Gastrocnemius medialis (tissue), 4 donors: ENCODE data around the gene EPHB2. TPM values are rescaled to one million over a fixed set of nuclear protein-coding genes. Genes with fewer than 3 reads are reported as not detected.

Experiments used
- ATAC-seq, 2 donors: fragments of 150-250 bp; one replicate each; pipeline ENCODE4 v1.9.1; 2016
- DNase-seq, 2 donors: peaks; one replicate each; pipeline ENCODE4 v3.0.0-alpha.2; 2019
- H3K27ac ChIP-seq, 4 donors: fragments of 200-600 bp; sonication (generic); 1 replicate in 1 of 4; 2 replicates in 3 of 4; pipeline ENCODE4 v1.5.1; 2016 to 2018; ENCODE audit warnings: mild to moderate bottlenecking in 2 of 4, moderate library complexity in 1 of 4
- H3K27me3 ChIP-seq, 3 donors: fragments of 200-600 bp; sonication (generic) in 2 of 3; 1 replicate in 1 of 3; 2 replicates in 2 of 3; pipeline versions ENCODE4 v1.5.1 to v1.6.0; 2016 to 2019; ENCODE audit warnings: mild to moderate bottlenecking in 1 of 3, moderate library complexity in 1 of 3
- H3K36me3 ChIP-seq, 2 donors: fragments of 200-600 bp; sonication (generic) in 1 of 2; one replicate each; pipeline ENCODE4 v1.5.1; 2017 to 2018
- H3K4me1 ChIP-seq, 2 donors: fragments of 200-600 bp; sonication (generic) in 1 of 2; one replicate each; pipeline ENCODE4 v1.5.1; 2016 to 2017; ENCODE audit warnings: mild to moderate bottlenecking in 2 of 2
- H3K4me3 ChIP-seq, 4 donors: fragments of 200-600 bp; sonication (generic) in 3 of 4; 1 replicate in 1 of 4; 2 replicates in 3 of 4; pipeline ENCODE4 v1.5.1; 2016 to 2019; ENCODE audit warnings: mild to moderate bottlenecking in 2 of 4
- H3K9me3 ChIP-seq, 3 donors: fragments of 200-600 bp; sonication (generic) in 2 of 3; 1 replicate in 1 of 3; 2 replicates in 2 of 3; pipeline ENCODE4 v1.5.1; 2016 to 2019
- POLR2A ChIP-seq, 2 donors: fragments of 450-650 bp; IDR thresholded peaks; one replicate each; pipeline ENCODE4 v1.6.1; 2017; ENCODE audit warnings: antibody characterized with exemption in 2 of 2, mild to moderate bottlenecking in 2 of 2, moderate library complexity in 2 of 2
- in situ Hi-C, 4 donors: fragments of 200-750 bp; cut with MboI; loops; one replicate each; pipeline versions ENCODE4 v1.15.0 to v1.8.0; 2017; ENCODE audit warnings: low sequenced_read_pairs in 4 of 4
- intact Hi-C: fragments of 100-400 bp; cut with DNase I; formaldehyde crosslinking; loops from one replicate; pipeline ENCODE4 v1.15.1; 2023; ENCODE audit warnings: low total_unique reads
- total RNA-seq, 4 donors: library from RNA; depleted of rRNA; stranded (reverse); fragments of >200 nt; gene quantifications; one replicate each; pipeline versions ENCODE4 v1.1.0 to v1.2.3, GENCODE V29; 2016
- TF ChIP-seq, protein P1 (sequence below), 5 experiments: fragments of 450-650 bp in 3 of 5; fragments of 200-600 bp in 2 of 5; sonication (generic) in 2 of 5; IDR thresholded peaks in 4 of 5; conservative IDR thresholded peaks in 1 of 5; 1 replicate in 4 of 5; 2 replicates in 1 of 5; pipeline ENCODE4 v1.5.1; 2016 to 2019; ENCODE audit warnings: antibody characterized with exemption in 5 of 5, mild to moderate bottlenecking in 3 of 5, moderate library complexity in 3 of 5

Gene EPHB2
- total RNA-seq, 4 donors from 2014 or later: 0.07 to 0.58 (median 0.24) TPM; not detected in 1

DNA sequence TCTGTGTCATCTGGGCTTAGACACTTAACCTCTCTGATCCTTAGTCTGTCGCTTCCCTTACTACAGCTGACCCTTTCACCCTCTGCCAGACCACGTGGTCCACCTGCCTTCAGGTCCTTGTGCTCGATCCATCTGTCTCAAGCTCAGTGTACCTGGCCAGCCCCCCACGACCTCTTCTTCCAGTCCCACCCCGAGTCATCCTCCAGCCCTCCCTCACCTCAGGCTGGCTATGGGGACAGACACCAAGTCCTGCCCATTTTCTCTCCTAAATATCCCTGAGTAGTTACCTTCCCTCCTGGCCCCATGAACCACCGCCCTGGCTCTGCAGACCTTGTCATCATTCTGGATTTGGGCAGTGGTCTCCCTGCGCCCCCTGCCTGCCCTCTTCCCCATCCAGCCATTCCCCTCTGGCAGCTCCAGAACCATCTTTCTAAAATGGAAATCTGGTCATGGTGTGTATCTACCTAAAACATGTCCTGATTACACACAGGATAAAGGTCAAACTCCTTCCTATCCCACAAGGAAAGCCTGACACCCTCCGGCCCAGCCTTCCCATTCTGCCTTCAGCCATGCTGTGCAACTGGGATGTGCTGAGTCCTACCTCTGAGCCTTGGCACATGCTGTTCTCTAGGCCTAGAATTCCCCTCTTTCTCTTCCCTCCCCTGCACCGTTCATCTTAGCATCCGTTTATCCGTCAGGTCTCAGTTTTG lies 107.6 kb downstream of the EPHB2 start:
- Histone ChIP-seq H3K4me3 (no peak overlapping the region), H3K9me3 (no peaks in the 10 kb centered on the region), H3K4me1 (no peaks in the 10 kb centered on the region), H3K27ac (no peak overlapping the region), H3K27me3 (no peaks in the 10 kb centered on the region), H3K36me3 (no peaks in the 10 kb centered on the region)
- intact Hi-C loops: no loop called here
- in situ Hi-C loops: no loop called here
- ATAC-seq (no peak), DNase-seq (no peak)
- TF ChIP-seq, protein P1, sequence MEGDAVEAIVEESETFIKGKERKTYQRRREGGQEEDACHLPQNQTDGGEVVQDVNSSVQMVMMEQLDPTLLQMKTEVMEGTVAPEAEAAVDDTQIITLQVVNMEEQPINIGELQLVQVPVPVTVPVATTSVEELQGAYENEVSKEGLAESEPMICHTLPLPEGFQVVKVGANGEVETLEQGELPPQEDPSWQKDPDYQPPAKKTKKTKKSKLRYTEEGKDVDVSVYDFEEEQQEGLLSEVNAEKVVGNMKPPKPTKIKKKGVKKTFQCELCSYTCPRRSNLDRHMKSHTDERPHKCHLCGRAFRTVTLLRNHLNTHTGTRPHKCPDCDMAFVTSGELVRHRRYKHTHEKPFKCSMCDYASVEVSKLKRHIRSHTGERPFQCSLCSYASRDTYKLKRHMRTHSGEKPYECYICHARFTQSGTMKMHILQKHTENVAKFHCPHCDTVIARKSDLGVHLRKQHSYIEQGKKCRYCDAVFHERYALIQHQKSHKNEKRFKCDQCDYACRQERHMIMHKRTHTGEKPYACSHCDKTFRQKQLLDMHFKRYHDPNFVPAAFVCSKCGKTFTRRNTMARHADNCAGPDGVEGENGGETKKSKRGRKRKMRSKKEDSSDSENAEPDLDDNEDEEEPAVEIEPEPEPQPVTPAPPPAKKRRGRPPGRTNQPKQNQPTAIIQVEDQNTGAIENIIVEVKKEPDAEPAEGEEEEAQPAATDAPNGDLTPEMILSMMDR (IDR thresholded peaks at IDR 0.05 in 4 of 5, conservative IDR thresholded peaks at IDR 0.05 in 1 of 5): no peak
- TF ChIP-seq POLR2A (IDR thresholded peaks at IDR 0.05): no peak

DNA sequence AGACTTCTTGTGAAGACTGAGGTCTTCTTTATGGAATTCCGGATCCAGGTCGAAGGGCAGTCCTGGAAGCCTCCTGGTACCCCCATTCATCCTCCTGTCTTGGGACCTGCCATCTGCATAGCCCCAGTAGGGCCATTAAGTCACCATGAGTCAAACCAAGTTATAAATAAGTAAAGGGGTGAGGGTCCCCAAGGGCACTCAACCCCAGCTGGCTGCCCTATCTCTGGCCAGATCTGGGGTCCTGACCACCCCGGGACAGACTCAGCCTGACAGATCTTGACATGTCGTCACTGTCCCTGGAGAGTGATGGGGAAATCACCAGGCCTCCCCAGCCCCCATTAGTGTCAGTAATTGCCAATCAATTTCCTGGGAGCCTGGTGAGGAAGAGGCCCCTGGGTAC lies 108.7 kb downstream of the EPHB2 start:
- no peaks in the 10 kb centered on the region for H3K36me3 ChIP-seq
- no peak for DNase-seq
- TF ChIP-seq, protein P1 (IDR thresholded peaks at IDR 0.05 in 4 of 5, conservative IDR thresholded peaks at IDR 0.05 in 1 of 5): no peak
- no peak for TF ChIP-seq POLR2A (IDR thresholded peaks at IDR 0.05)
- no peaks in the 10 kb centered on the region for H3K9me3 ChIP-seq
- H3K4me3 ChIP-seq: no peak overlapping the region
- no peaks in the 10 kb centered on the region for H3K4me1 ChIP-seq
- no peak overlapping the region for H3K27ac ChIP-seq
- no peaks in the 10 kb centered on the region for H3K27me3 ChIP-seq
- ATAC-seq: no peak
- intact Hi-C loops (no loop called here), in situ Hi-C loops (no loop called here)

DNA sequence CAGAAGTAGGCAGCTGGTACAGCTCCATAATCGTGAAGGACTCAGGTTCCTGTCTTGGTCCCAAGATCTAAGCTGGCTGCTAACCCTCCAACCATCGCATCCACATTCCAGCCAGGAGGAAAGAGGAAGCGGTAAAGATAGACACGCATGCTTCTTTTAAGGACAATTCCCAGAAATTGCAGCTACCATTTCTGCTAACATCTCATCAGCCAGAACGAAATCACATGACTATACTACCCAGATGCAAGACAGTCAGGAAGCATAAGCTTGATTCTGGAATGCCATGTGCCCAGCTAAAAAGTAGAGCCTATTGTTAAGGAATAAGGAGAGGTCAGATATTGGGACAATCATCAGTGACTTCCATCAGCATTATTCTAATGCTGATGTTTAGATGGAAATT lies 110.4 kb downstream of the EPHB2 start:
- Histone ChIP-seq H3K4me1 (no peaks in the 10 kb centered on the region), H3K4me3 (no peak overlapping the region), H3K27me3 (no peaks in the 10 kb centered on the region), H3K9me3 (no peaks in the 10 kb centered on the region), H3K27ac (no peak overlapping the region), H3K36me3 (no peaks in the 10 kb centered on the region)
- intact Hi-C loops: no loop called here
- ATAC-seq: no peak
- in situ Hi-C loops: no loop called here
- no peak for TF ChIP-seq POLR2A (IDR thresholded peaks at IDR 0.05)
- TF ChIP-seq, protein P1 (IDR thresholded peaks at IDR 0.05 in 4 of 5, conservative IDR thresholded peaks at IDR 0.05 in 1 of 5): no peak
- DNase-seq: no peak

DNA sequence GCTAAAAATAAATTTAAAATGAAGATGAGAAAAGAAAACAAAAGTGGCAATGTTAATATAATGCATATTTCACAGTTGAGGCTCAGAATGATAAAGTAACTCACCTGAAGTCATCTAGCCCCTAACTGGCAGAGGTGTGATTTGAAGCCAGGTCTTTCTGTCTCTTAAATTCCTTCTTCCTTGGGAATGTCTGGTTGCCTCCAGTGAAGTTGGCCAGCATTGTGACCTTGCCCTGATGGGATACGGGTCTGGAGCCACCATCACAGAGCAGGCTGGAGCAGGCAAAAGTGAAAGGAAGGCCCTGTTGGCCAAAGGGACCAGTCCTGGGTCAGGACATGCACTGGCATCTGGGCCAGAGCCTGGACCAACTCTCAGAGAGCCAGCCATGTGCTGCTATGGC lies 111.7 kb downstream of the EPHB2 start:
- Histone ChIP-seq H3K27me3 (no peaks in the 10 kb centered on the region), H3K36me3 (no peaks in the 10 kb centered on the region), H3K4me1 (peaks cover 0 to 6% of the 10 kb centered on the region in 2 donors), H3K9me3 (no peaks in the 10 kb centered on the region), H3K27ac (no peak overlapping the region), H3K4me3 (no peak overlapping the region)
- in situ Hi-C loops (no loop called here), intact Hi-C loops (no loop called here)
- TF ChIP-seq POLR2A (IDR thresholded peaks at IDR 0.05): no peak
- TF ChIP-seq, protein P1 (IDR thresholded peaks at IDR 0.05 in 4 of 5, conservative IDR thresholded peaks at IDR 0.05 in 1 of 5): no peak
- DNase-seq (no peak), ATAC-seq (no peak)

DNA sequence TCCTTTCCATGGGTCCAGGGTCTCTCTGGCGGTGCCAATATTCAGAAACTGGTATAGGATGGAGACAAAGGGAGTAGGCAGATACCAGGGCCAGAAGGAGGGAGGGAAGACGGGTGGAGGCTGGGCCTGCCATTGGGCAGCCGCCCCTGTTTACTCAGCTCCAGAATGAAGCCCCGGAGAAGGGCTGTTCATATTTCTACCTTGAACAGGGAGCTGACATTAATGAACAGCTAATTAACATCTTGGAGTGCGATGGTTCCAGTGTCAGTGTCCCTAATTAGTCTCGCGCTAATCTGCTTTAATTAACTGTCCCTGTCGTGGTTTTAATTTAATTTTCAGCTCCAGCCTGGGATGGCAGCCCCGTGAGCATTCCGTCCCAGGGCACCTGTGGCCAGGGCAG lies 113.8 kb downstream of the EPHB2 start:
- Histone ChIP-seq H3K27ac (no peak overlapping the region), H3K27me3 (no peaks in the 10 kb centered on the region), H3K9me3 (no peaks in the 10 kb centered on the region), H3K36me3 (no peaks in the 10 kb centered on the region), H3K4me3 (no peak overlapping the region), H3K4me1 (peaks cover 0 to 6% of the 10 kb centered on the region in 2 donors)
- in situ Hi-C loops (no loop called here), intact Hi-C loops (no loop called here)
- ATAC-seq (no peak), DNase-seq (no peak)
- TF ChIP-seq, protein P1 (IDR thresholded peaks at IDR 0.05 in 4 of 5, conservative IDR thresholded peaks at IDR 0.05 in 1 of 5): no peak
- no peak for TF ChIP-seq POLR2A (IDR thresholded peaks at IDR 0.05)
